Measurements from ENCODE around the gene COPS6.

COPS6 gene

DNA sequence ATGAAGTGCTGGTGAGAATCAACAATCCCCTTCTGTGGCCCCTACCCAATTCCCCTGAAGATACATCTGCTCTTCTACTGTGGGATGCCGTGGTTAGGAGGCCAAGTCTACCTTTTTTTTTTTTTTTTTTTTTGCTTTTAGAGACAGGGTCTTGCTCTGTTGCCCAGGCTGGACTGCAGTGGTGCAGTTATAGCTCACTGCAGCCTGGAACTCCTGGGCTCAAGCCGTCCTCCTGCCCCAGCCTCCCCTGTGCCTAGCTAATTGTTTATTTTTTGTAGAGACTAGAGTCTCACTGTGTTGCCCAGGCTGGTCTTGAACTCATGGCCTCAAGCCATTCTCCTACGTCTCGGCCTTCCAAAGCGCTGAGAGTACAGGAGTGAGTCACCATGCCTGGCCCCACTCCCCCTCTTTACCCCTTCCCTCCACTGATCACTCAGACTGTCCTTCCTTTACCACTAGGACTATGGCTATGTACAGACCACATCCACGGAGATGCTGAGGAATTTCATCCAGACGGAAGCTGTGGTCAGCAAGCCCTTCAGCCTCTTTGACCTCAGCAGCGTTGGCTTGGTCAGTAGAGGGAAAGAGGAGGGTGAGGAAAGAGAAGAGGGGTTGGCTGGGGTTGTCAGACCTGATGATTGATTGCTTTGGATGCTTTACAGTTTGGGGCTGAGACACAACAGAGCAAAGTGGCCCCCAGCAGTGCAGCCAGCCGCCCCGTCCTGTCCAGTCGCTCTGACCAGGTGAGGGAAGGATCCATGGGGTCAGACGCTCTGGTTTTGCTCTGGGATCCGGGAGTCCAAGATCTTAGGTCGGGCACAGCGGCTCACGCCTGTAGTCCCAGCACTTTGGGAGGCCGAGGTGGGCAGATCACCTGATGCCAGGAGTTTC lies 14.4 kb downstream of the COPS6 start:
- DNase-seq: no peak

DNA sequence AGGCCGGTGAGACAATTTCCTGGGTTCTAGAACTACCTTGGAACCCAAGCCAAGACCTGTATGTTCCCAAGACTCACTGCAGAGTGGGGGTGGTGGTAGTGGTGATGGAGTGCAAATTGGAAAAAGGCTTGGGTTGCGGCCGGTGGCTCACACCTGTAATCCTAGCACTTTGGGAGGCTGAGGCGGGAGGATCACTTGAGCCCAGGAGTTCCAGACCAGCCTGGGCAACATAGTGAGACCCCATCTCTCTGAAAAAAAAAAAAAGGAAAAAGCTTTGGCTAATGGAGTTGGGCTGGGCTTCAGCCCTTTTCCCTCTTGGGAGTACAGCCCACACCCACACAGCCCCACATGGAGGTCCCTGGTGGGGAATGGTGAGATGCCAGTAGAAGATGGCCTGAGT lies 16.8 kb downstream of the COPS6 start:
- no peak for DNase-seq

DNA sequence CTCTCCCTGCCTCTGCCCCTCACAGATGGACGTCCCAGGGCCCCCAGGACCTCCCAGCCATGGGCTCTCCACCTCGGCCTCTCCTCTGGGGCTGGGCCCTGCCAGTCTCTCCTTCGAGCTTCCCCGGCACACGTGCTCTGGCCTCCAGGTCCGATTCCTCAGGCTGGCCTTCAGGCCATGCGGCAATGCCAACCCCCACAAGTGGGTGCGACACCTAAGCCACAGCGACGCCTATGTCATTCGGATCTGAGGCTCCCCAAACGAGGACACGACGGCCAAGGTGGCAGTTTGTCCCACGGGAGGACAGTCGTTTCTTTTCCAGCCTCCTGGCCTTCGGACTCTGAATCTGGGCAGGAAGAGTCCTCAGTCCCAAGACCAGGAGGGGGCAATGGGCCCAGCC lies 17.9 kb downstream of the COPS6 start:
- DNase-seq: no peak

DNA sequence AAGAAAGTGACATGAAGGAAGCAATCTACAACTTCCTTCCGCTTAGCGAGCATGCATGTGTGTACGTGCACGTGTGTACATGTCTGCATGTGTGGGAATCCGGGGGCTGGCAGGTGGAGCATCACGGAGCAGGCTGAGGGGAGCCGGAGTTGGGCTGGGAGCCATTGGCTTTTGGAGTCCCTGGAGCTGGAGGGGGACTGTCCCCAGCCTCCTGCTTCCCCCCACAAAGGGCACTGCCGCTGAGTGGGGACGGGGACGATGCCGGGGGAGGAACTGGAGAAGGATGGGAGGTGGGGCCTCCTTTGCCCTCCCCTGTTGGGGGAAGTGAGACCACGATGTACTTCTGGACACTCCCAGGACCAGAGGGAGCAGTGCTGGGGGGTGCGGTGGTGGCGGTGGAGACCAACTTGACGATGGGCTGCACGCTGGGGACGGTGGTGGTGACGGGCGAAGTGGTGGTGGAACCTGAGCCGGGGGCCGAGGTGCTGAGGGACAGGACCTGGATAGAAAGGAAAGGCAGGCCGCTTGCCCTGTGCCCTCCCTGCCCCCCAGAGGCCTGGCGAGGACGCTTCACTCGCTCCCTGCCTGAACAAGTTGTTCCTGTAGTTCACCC lies 18.5 kb downstream of the COPS6 start:
- DNase-seq: no peak

DNA sequence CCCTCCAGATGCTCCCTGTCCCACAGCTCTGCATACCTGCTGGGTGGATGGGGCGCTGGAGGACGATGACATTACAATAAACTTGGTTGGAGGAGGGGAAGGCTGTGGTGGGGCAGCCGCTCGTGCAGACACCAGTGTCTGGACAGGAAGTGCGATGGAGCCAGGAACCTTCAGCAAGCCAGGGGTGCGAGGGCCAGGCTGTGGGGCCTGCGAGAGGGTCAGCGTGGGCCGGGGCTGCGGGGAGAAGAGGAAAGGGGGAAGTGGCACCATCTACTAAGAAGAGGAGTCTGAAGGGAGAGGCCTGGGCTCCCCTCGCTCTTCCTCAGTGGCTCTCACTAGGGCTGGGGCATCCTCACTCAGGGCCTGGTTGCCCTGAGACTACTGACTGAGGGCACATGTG lies 19.1 kb downstream of the COPS6 start:
- DNase-seq: no peak

DNA sequence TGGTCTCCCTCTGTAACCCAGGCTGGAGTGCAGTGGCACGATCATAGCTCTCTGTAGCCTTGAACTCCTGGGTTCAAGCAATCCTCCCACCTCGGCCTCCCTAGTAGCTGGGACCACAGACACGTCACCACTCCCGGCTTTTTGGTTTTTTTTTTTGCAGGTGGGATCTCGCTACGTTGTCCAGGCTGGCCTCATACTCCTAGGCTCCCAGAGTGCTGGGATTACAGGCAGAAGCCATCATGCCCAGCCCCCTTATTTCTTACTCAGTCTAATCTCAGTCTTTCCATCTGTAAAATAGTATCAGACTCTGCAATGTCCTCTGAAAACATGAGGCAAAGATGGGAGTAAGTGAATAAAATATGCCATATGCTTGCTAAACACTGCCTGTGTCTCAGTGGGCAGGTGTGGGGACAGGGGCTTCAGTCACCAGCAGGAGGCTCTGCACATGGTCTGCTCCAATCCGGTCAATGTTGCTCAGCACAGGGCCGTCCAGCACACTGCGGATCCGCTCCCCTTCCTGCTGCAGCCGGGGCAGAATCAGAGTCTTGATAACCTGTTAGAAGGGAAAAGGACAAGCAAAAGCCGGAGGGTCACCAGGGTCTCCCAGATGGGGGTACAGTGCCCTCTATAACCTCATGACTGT lies 20.9 kb downstream of the COPS6 start:
- no peak for DNase-seq

DNA sequence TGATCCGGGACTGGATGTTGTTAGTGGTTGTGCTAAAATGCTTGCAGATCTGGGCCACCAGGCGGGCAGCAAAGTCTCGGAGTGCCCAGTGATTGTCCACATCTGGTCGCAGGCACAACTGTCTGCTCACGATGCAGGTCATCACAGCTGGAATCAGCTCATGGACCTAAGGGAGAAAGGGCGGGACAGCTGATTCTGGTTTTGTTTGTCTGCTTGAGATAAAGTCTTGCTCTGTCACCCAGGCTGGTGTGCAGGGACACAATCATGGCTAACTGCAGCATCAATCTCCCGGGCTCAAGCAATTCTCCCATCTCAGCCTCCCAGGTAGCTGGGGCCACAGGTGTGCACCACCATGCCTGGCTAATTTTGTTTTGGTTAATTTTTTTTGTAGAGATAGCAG lies 22.4 kb downstream of the COPS6 start:
- no peak for DNase-seq

DNA sequence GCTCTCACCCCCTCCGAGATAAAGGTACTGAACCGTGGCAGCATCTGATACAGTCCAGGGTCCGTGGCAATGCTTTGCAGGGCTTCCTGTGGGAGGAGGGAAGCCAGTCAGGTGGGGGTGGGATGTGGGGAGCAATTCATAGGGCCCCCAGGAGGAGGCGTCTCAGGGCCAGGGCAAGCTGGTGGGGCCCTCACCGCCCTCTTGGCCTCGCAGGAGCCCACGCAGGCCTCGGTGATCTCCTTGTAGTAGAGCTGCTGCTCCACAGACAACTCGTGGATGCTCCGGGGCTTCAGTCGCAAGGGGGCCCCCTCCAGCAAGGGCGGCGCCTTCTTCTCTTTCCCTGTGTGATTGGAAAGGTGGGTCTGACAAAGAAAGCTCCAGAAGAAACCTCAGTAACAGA lies 23.1 kb downstream of the COPS6 start:
- no peak for DNase-seq

DNA sequence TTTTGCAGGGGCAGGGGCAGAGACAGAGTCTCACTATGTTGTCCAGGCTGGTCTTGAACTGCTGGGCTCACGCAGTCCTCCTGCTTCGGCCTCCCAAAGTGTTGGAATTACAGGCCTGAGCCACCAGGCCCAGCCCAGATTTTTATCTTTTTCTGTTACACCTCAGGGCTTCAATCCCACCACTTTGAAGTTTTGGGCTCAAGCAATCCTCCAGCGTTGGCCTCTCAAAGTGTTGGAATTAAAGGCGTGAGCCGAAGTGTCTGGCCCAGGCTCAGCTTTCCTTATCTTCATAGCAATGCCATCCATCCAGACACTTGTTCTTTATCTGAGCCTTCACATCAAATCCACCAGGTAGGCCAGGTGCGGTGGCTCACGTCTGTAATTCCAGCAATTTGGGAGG lies 26.3 kb downstream of the COPS6 start:
- no peak for DNase-seq

DNA sequence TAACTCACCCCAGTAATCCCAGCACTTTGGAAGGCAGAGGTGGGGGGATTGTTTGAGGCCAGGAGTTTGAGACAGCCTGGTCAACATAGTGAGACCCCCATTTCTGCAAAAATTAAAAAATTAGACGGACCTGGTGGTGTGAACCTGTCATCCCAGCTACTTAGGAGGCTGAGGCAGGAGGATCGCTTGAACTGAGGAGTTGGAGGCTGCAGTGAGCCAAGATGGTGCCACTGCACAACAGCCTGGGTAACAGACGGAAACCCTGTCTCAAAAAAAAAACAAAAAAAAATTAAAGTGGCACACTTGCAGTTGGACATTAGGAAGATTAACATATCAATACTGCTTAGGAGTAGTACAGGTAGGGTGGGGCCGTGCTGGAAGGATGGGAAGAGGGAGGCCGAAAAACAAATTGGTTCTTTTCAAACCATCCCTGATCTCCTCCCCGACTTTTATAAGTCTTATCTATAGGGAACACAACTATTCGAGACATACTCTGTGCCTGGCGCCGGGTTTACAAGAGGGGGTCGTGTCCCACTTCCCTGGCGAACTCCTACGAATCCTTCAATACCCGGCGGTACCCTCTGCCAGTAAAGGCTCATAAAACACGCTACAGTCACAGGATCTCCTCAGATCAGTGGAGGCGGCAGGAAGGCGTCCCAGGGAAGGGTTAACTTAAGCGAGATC lies 29.8 kb downstream of the COPS6 start:
- no peak for DNase-seq

DNA sequence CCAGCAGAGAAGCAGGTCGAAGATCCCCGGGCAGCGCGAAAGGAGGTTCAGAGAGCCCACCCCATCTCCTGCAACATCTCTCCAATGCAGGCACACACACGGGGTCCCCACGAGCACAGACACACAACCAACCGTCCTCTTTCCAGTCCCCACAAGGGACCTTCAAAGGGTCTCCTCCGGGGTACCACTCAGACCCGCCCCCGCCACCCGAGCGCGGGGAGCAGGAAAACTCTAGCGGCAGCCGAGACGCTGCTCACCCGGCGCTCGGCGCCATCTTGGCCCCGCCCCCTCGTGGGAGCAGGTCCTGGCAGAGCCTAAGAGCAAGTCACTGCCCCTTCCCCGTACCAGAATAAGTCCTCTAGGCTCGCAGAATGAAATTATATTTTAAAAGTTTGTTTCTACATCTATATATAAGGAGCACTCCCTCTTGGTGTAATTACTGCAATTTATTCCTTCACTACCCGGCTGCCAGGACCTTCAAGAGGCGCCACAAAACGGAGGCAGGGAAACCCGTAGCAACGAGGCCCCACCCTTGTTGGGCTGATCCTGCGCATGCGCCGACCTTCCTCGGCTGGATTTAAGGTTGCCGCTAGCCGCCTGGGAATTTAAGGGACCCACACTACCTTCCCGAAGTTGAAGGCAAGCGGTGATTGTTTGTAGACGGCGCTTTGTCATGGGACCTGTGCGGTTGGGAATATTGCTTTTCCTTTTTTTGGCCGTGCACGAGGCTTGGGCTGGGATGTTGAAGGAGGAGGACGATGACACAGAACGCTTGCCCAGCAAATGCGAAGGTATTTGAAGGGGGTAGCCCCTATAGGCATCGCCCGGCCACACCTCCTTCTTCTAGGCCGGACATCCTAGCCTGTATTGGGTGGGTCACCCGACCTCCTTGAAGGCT lies 30.6 kb downstream of the COPS6 start, which contains the start of the genes CNPY4 and TAF6:
Gene CNPY4 (plus strand): TSS at position 563 of the 898 bp plus-strand sequence. CDS start 111 bp downstream, at position 674.
Gene TAF6 (minus strand): TSS at position 287 of the 898 bp plus-strand sequence. CDS start 5,149 bp downstream, outside the sequence.
- DNase-seq: peak; percentile 86

DNA sequence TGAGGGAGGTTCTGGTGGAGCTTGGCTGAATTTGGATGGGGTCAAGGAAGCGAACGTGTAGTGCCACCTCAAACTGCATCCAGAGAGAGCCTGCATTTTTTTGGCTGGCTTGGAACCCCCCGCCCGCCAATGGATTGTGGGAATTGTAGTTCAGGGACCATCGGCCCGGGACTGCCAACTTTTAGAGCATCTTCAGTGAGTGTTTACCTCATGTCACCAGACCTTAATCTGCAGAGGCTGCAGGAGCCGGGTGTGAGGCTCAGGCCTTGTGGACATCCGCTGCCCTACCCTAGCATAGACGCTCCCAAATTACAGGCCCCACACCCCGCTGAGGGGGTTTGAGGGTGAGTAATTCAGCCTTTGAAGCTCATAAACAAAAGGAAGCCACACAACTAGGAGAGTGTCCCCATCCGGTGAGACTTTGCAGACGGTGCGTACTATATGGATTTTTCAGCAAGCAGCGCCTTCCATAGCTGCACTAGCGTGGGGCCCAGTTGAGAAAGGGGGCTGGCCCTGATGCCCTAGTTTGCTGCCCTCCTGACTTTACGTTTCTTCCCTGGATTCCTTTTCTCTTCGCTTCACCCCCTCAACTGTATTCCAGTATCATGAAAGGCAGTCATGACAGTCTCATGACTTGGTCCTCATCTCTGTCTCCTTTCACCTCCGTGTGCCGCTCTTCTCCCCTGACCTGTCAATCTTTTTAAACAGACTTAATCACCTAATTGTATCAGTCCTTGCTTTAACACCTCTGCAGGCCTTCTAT lies 31.4 kb downstream of the COPS6 start:
- DNase-seq: no peak

DNA sequence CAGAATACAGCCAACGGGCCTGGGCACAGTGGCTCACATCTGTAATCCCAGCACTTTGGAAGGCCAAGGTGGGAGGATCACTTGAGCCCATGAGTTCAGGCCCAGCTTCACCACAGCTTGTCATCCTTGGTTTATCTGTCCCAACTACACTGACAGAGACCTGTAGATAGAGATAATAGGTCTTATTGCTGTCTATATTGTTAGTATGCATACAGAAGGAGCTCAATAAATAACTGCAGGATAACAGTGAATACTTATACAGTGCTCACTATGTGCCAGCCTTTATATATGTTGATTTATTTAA lies 31.9 kb downstream of the COPS6 start:
- no peak for DNase-seq

DNA sequence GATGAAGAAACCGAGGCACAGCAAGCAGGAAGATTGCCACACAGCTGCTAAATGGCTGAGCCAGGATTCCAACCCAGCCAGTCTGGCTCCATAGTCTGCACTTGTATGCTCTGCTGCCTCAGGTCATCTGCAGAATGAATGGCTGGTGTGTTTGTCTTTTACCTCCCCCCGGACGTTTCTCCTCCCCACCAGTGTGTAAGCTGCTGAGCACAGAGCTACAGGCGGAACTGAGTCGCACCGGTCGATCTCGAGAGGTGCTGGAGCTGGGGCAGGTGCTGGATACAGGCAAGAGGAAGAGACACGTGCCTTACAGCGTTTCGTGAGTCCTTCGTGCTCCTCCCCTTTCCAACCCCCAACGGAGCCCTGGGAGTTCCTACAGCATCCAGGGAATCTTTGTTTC lies 33.3 kb downstream of the COPS6 start:
- DNase-seq: no peak

DNA sequence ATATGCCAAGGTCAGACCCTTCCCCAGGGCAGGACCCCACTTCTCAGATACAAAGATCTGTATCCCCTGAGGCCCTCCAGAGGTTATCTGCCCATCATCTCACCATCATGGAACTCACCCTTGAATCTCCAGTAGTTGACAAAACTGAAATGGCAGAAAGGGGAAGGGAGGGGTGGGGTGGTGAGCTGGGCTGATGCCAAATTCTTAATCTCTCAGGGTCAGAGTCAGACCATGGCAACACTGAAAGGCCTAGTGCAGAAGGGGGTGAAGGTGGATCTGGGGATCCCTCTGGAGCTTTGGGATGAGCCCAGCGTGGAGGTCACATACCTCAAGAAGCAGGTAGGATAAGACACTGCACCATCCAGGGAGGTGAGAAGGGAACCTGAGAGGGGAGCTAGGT lies 33.8 kb downstream of the COPS6 start:
- DNase-seq: no peak

DNA sequence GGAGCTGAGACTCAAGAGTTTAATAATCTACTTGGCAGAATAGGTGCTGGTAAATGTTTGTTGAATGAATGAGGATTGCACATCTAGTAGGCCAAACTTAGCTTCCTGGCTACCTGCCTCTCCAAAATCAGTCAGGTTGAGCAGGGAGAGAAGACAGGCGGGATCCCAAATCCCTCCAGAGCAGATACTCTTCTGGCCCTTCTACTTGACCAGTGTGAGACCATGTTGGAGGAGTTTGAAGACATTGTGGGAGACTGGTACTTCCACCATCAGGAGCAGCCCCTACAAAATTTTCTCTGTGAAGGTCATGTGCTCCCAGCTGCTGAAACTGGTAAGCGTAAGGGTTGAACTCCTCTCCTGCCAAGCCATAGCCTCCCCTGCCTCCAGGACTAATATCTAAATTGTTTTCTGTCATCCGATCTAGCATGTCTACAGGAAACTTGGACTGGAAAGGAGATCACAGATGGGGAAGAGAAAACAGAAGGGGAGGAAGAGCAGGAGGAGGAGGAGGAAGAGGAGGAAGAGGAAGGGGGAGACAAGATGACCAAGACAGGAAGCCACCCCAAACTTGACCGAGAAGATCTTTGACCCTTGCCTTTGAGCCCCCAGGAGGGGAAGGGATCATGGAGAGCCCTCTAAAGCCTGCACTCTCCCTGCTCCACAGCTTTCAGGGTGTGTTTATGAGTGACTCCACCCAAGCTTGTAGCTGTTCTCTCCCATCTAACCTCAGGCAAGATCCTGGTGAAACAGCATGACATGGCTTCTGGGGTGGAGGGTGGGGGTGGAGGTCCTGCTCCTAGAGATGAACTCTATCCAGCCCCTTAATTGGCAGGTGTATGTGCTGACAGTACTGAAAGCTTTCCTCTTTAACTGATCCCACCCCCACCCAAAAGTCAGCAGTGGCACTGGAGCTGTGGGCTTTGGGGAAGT lies 35.8 kb downstream of the COPS6 start:
- no peak for DNase-seq

DNA sequence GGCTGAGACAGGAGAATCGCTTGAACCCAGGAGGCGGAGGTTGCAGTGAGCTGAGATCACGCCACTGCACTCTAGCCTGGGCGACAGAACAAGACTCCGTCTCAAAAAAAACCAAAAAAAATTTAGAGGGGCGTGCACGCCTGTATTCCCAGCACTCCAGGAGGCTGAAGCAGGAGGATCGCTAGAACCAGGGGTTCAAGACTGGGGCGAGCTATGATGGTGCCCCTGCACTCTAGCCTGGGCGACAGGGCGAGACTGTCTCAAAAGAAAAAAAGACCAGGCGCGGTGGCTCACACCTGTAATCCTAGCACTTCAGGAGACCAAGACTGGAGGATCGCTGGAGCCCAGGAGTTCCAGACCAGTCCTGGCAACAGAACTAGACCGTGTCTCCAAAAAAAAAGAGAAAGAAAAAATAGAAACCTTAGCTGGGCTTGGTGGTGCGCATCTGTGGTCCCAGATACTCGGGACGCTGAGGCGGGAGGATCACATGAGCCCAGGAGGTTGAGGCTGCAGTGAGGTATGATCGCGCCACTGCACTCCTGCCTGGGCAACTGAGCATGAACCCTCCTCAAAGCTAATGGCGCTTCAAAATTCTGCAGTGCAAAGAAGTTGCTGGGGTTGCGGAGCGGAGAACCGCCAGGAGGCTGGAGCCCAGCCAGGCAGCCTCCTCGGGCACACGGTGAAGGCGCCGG lies 37.6 kb downstream of the COPS6 start:
- no peak for DNase-seq

DNA sequence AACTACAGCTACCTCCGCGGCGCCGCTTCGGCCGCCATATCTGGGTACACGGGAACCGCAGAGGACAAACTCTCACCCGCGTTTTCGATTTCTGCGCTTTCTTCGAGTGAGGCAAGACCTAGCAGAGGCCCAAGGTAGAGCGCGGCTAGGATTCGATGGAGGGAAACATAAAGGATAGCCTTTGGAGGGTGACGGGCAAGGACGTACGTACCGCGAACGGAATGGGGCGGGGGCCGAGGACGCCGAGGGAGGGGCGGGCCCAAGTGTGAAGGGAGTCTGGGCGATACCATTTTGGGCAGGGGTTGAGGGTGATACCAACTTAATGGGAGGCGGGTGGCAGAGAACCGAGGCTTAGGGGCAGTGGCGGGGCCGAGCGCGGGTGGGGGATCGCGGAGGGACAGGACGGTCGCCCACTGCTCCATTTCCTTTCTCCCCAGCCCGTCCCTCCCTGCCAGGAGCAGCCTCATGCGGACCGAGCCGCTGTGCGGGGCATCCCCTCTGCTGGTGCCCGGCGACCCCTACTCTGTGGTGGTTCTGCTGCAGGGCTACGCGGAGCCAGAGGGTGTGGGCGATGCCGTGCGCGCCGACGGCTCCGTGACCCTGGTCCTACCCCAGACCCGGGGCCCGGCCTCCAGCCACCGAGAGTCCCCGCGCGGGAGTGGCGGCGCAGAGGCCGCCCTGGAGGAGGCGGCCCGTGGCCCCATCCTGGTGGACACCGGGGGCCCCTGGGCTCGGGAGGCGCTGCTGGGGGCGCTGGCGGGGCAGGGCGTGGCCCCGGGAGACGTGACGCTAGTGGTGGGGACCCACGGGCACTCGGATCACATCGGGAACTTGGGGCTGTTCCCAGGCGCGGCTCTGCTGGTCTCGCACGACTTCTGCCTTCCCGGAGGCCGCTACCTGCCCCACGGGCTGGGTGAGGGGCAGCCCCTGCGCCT lies 38.4 kb downstream of the COPS6 start, which contains the start of gene MBLAC1:
Gene MBLAC1 (plus strand): TSS at position 37 of the 935 bp plus-strand sequence. CDS start 429 bp downstream, at position 466.
- peak; percentile 85 for DNase-seq

Data from GDM1 (cell line).